HepG2 (cell line): ENCODE results near the gene MTOR. TPM values are rescaled to one million over a fixed set of nuclear protein-coding genes. Genes with fewer than 3 reads are reported as not detected.

Experiments used
- AKAP8 ChIP-seq: sonication (generic); formaldehyde crosslinking; IDR thresholded peaks from 2 replicates; pipeline ENCODE4 v1.5.1; 2020; ENCODE audit warnings: mild to moderate bottlenecking, missing genetic modification reagents
- BCLAF1 ChIP-seq: fragments of 450-650 bp; IDR thresholded peaks from 2 replicates; pipeline ENCODE4 v1.6.1; 2017; ENCODE audit warnings: mild to moderate bottlenecking
- CC2D1A ChIP-seq: sonication (generic); formaldehyde crosslinking; IDR thresholded peaks from 2 replicates; pipeline ENCODE4 v1.8.1; 2023; ENCODE audit warnings: mild to moderate bottlenecking, missing genetic modification reagents
- DRAP1 ChIP-seq: IDR thresholded peaks from 2 replicates; pipeline ENCODE4 v1.6.1; 2016; ENCODE audit warnings: missing genetic modification reagents, missing compliant biosample characterization
- FLYWCH1 ChIP-seq: sonication (generic); formaldehyde crosslinking; IDR thresholded peaks from 2 replicates; pipeline ENCODE4 v1.8.1; 2023; ENCODE audit warnings: mild to moderate bottlenecking, missing genetic modification reagents
- GLI4 ChIP-seq: sonication (generic); formaldehyde crosslinking; IDR thresholded peaks from 2 replicates; pipeline ENCODE4 v1.5.1; 2020; ENCODE audit warnings: missing genetic modification reagents, mild to moderate bottlenecking, moderate library complexity, borderline replicate concordance
- KDM1A ChIP-seq: IDR thresholded peaks from 2 replicates; pipeline ENCODE4 v1.6.1; 2016; ENCODE audit warnings: missing compliant biosample characterization
- NAIF1 ChIP-seq: sonication (generic); formaldehyde crosslinking; IDR thresholded peaks from 2 replicates; pipeline ENCODE4 v1.5.0; 2020; ENCODE audit warnings: mild to moderate bottlenecking, missing genetic modification reagents, borderline replicate concordance
- NCOA1 ChIP-seq: sonication (generic); formaldehyde crosslinking; IDR thresholded peaks from 2 replicates; pipeline ENCODE4 v1.9.0; 2021; ENCODE audit warnings: missing genetic modification reagents
- NFE2L2 ChIP-seq: fragments of 150-350 bp; IDR thresholded peaks from 2 replicates; pipeline ENCODE4 v1.6.1; 2014; ENCODE audit warnings: low read length
- NFIC ChIP-seq: IDR thresholded peaks from 2 replicates; pipeline ENCODE4 v1.6.1; 2012; ENCODE audit warnings: mild to moderate bottlenecking, low read length, inconsistent platforms
- SP1 ChIP-seq, 2 experiments: fragments of 450-650 bp in 1 of 2; sonication (generic) in 1 of 2; formaldehyde crosslinking in 1 of 2; IDR thresholded peaks; 2 replicates each; pipeline versions ENCODE4 v1.4.0 to v1.6.1; 2016 to 2020; ENCODE audit warnings: missing genetic modification reagents in 1 of 2
- SRSF4 ChIP-seq: fragments of 200-400 bp; formaldehyde crosslinking; IDR thresholded peaks from one replicate; pipeline ENCODE4 v1.6.1; 2018; ENCODE audit warnings: mild to moderate bottlenecking, low read depth, low read length, moderate library complexity; ENCODE audit not compliant: poor library complexity, severe bottlenecking
- ZBTB1 ChIP-seq: sonication (generic); formaldehyde crosslinking; IDR thresholded peaks from 2 replicates; pipeline ENCODE4 v1.4.0; 2020; ENCODE audit warnings: missing genetic modification reagents, borderline replicate concordance
- ZFP36 ChIP-seq: fragments of 150-350 bp; IDR thresholded peaks from 2 replicates; pipeline ENCODE4 v1.6.1; 2018; ENCODE audit warnings: borderline replicate concordance, low read length, low read depth; ENCODE audit not compliant: partially characterized antibody
- polyA plus RNA-seq, 8 experiments: library from polyadenylated mRNA; depleted of rRNA in 3 of 8; stranded (reverse) in 7 of 8; unstranded in 1 of 8; fragments of >200 nt; fragmentation: Illumina TruSeq in 4 of 8; extraction: Trizol in 4 of 8; gene quantifications; 2 replicates each; pipeline versions ENCODE4 v1.2.1 to v1.2.3, GENCODE V29; 2011 to 2016; ENCODE audit warnings: low read depth in 4 of 8, missing spikeins in 1 of 8, mixed read lengths in 1 of 8; ENCODE audit not compliant: insufficient read depth in 1 of 8
- total RNA-seq, 5 experiments: library from RNA; depleted of rRNA; stranded (reverse); fragments of >200 nt; fragmentation: Illumina TruSeq; extraction: Trizol; gene quantifications; 2 replicates each; pipeline ENCODE4 v1.2.3, GENCODE V29; 2016; ENCODE audit warnings: low read depth in 1 of 5
- TF ChIP-seq, protein P1 (sequence below): sonication (generic); formaldehyde crosslinking; IDR thresholded peaks from 2 replicates; pipeline ENCODE4 v1.4.0; 2020; ENCODE audit warnings: missing genetic modification reagents, mild to moderate bottlenecking, borderline replicate concordance
- TF ChIP-seq, protein P2 (sequence below): IDR thresholded peaks from 2 replicates; pipeline ENCODE4 v1.6.1; 2016; ENCODE audit warnings: low read depth, control low read depth
- TF ChIP-seq, protein P3 (sequence below): IDR thresholded peaks from 2 replicates; pipeline ENCODE4 v1.6.1; 2012; ENCODE audit warnings: low read depth, low read length, improper control_type of control experiment

MTOR gene
- total and polyA plus RNA-seq, 2 of the 13 experiments (the other 11 are each of a cell fraction or from before 2014, with no cell fraction given), result 24.6 to 34.6 TPM

DNA sequence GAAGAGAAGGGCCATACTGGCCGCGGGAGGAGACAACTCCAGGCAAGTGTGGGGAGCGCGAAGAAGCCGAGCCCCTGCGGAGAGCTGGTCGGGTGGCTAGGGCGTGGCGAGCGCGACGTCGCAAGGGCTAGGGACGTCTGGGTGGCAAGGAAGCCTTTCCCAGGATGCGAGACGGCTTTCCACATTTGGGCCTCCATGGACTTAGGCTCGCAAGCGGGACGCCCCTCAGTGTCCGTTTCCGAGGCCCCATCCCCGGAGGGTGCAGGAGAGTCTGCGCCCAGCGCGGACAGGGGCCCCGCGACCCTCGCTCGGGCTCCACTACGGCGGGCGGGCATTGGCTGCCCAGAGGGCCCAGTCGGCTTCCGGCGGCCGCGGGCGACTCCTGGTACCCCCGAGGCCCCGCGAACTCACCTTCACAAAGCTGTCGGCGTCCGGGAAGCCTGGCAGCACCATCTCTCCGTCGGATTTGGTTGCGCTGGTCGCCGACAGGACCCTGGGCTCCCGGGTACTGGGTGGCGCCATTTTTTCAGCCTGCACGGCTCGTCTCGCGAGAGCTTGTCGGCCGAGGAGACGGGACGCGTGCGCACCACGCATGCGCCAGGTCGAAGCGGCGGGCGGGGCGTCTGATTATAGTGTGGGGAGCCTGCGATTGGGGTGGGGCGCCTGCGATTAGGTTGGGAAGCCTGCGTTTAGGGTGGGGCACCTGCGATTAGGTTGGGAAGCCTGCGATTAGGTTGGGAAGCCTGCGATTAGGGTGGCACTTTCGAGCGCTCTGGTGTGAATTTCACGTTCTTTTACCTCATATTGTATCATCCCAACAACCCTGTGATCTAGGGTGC, 162.8 kb downstream of the MTOR start, which contains the start of gene EXOSC10 (continued):
- TF ChIP-seq BCLAF1, result no peak
- no peak for TF ChIP-seq NFE2L2
- TF ChIP-seq GLI4 (CRISPR knock-in tag), result peak; percentile 80
- TF ChIP-seq CC2D1A (CRISPR knock-in tag), result no peak
- peak; percentile 71; the same call in 1 of the 2 replicates for TF ChIP-seq DRAP1
- 0 out of 2 replicates have a peak, but pooled peaks have one; percentile 25 for TF ChIP-seq NCOA1 (CRISPR knock-in tag)
- TF ChIP-seq, protein P1, sequence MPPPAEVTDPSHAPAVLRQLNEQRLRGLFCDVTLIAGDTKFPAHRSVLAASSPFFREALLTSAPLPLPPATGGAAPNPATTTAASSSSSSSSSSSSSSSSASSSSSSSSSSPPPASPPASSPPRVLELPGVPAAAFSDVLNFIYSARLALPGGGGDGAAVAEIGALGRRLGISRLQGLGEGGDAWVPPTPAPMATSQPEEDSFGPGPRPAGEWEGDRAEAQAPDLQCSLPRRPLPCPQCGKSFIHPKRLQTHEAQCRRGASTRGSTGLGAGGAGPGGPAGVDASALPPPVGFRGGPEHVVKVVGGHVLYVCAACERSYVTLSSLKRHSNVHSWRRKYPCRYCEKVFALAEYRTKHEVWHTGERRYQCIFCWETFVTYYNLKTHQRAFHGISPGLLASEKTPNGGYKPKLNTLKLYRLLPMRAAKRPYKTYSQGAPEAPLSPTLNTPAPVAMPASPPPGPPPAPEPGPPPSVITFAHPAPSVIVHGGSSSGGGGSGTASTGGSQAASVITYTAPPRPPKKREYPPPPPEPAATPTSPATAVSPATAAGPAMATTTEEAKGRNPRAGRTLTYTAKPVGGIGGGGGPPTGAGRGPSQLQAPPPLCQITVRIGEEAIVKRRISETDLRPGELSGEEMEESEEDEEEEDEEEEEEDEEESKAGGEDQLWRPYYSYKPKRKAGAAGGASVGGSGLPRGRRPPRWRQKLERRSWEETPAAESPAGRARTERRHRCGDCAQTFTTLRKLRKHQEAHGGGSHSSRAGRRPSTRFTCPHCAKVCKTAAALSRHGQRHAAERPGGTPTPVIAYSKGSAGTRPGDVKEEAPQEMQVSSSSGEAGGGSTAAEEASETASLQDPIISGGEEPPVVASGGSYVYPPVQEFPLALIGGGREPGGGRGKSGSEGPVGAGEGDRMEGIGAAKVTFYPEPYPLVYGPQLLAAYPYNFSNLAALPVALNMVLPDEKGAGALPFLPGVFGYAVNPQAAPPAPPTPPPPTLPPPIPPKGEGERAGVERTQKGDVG (CRISPR knock-in tag), result 0 out of 2 replicates have a peak, but pooled peaks have one; percentile 41
- no peak for TF ChIP-seq ZBTB1 (CRISPR knock-in tag)
- TF ChIP-seq ZFP36, result no peak
- no peak for TF ChIP-seq SRSF4
- 0 out of 2 replicates have a peak, but pooled peaks have one; percentile 82 for TF ChIP-seq FLYWCH1 (CRISPR knock-in tag)
- TF ChIP-seq KDM1A (CRISPR knock-in tag), result no peak
- no peak for TF ChIP-seq SP1 (IDR thresholded peaks at IDR 0.05)
- no peak for TF ChIP-seq SP1 (CRISPR knock-in tag; IDR thresholded peaks at IDR 0.05)
- TF ChIP-seq NAIF1, result peak; percentile 81
- TF ChIP-seq NFIC, result no peak
- no peak; the same call in 1 of the 2 replicates for TF ChIP-seq AKAP8
- TF ChIP-seq, protein P2, sequence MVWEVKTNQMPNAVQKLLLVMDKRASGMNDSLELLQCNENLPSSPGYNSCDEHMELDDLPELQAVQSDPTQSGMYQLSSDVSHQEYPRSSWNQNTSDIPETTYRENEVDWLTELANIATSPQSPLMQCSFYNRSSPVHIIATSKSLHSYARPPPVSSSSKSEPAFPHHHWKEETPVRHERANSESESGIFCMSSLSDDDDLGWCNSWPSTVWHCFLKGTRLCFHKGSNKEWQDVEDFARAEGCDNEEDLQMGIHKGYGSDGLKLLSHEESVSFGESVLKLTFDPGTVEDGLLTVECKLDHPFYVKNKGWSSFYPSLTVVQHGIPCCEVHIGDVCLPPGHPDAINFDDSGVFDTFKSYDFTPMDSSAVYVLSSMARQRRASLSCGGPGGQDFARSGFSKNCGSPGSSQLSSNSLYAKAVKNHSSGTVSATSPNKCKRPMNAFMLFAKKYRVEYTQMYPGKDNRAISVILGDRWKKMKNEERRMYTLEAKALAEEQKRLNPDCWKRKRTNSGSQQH, result peak; percentile 51; the same call in 1 of the 2 replicates
- TF ChIP-seq, protein P3, sequence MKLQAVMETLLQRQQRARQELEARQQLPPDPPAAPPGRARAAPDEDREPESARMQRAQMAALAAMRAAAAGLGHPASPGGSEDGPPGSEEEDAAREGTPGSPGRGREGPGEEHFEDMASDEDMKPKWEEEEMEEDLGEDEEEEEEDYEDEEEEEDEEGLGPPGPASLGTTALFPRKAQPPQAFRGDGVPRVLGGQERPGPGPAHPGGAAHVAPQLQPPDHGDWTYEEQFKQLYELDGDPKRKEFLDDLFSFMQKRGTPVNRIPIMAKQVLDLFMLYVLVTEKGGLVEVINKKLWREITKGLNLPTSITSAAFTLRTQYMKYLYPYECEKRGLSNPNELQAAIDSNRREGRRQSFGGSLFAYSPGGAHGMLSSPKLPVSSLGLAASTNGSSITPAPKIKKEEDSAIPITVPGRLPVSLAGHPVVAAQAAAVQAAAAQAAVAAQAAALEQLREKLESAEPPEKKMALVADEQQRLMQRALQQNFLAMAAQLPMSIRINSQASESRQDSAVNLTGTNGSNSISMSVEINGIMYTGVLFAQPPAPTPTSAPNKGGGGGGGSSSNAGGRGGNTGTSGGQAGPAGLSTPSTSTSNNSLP, result 0 out of 2 replicates have a peak, but pooled peaks have one; percentile 27
